Endodermal cell (in vitro differentiated cells): ENCODE measurements around the gene TTC16. TPM values are rescaled to one million over a fixed set of nuclear protein-coding genes. Genes with fewer than 3 reads are reported as not detected.

Experiments used
- DNase-seq: peaks from one replicate; pipeline ENCODE4 v3.0.0-alpha.2; 2017
- H3K27ac ChIP-seq: 2 replicates; pipeline ENCODE4 v1.5.1; 2013; ENCODE audit warnings: mild to moderate bottlenecking, low read depth, low read length, moderate library complexity
- H3K27me3 ChIP-seq: 2 replicates; pipeline ENCODE4 v1.6.1; 2013; ENCODE audit warnings: mild to moderate bottlenecking, low read length, moderate library complexity; ENCODE audit not compliant: insufficient read depth, control insufficient read depth, poor library complexity, severe bottlenecking
- H3K36me3 ChIP-seq: 2 replicates; pipeline ENCODE4 v1.7.0; 2013; ENCODE audit warnings: mild to moderate bottlenecking, low read length, moderate library complexity; ENCODE audit not compliant: control insufficient read depth, insufficient read depth
- H3K4me1 ChIP-seq: one replicate; pipeline ENCODE4 v1.7.0; 2013; ENCODE audit warnings: low read length; ENCODE audit not compliant: control insufficient read depth, insufficient read depth
- H3K4me3 ChIP-seq: 2 replicates; pipeline ENCODE4 v1.5.1; 2013; ENCODE audit warnings: mild to moderate bottlenecking, low read length, moderate library complexity
- H3K9ac ChIP-seq: 2 replicates; pipeline ENCODE4 v1.6.1; 2013; ENCODE audit warnings: mild to moderate bottlenecking, low read length, moderate library complexity; ENCODE audit not compliant: poor library complexity, severe bottlenecking; ENCODE audit errors: extremely low read depth
- H3K9me3 ChIP-seq: 2 replicates; pipeline ENCODE4 v1.6.1; 2013; ENCODE audit warnings: mild to moderate bottlenecking, low read length, moderate library complexity; ENCODE audit not compliant: control insufficient read depth
- H3K27ac Mint-ChIP-seq: 2 replicates; pipeline ENCODE4 v1.8.0; 2020; ENCODE audit warnings: mixed read lengths
- H3K27me3 Mint-ChIP-seq: 2 replicates; pipeline ENCODE4 v1.8.0; 2021; ENCODE audit warnings: mild to moderate bottlenecking, mixed read lengths; ENCODE audit not compliant: insufficient read depth
- H3K36me3 Mint-ChIP-seq: 2 replicates; pipeline ENCODE4 v1.8.0; 2020; ENCODE audit warnings: low read depth, mixed read lengths
- H3K4me1 Mint-ChIP-seq: 2 replicates; pipeline ENCODE4 v1.8.0; 2020; ENCODE audit warnings: mixed read lengths
- H3K4me3 Mint-ChIP-seq: 2 replicates; pipeline ENCODE4 v1.8.0; 2020; ENCODE audit warnings: mild to moderate bottlenecking, moderate library complexity, mixed read lengths
- H3K9me3 Mint-ChIP-seq: 2 replicates; pipeline ENCODE4 v1.8.0; 2020; ENCODE audit warnings: mild to moderate bottlenecking, mixed read lengths
- WGBS, 2 experiments: methylation state at CpG; one replicate each; pipeline versions ENCODE4 v1.1.5 to v1.1.7; 2013; ENCODE audit warnings: missing lambda C conversion rate in 2 of 2, mixed read lengths in 1 of 2; ENCODE audit not compliant: insufficient coverage in 1 of 2, insufficient read length in 1 of 2; 5-methylcytosine and 5-hydroxymethylcytosine counted together
- total RNA-seq, 2 donors: library from RNA; stranded (reverse); fragmentation: NEBNext Ultra II Directional in 1 of 2; extraction: Animal tissue kit (Norgen Biotek cat#: 25700) in 1 of 2; gene quantifications; 2 replicates in 1 of 2; 3 replicates in 1 of 2; pipeline ENCODE4 v1.2.1, GENCODE V29; 2021
- TF ChIP-seq, protein P1 (sequence below): fragments of 200-600 bp; sonication (generic); conservative IDR thresholded peaks from 2 replicates; pipeline ENCODE4 v1.5.0; 2021; ENCODE audit warnings: antibody characterized with exemption, mild to moderate bottlenecking

TTC16 gene
- total RNA-seq, 2 donors from 2014 or later = not detected

DNA sequence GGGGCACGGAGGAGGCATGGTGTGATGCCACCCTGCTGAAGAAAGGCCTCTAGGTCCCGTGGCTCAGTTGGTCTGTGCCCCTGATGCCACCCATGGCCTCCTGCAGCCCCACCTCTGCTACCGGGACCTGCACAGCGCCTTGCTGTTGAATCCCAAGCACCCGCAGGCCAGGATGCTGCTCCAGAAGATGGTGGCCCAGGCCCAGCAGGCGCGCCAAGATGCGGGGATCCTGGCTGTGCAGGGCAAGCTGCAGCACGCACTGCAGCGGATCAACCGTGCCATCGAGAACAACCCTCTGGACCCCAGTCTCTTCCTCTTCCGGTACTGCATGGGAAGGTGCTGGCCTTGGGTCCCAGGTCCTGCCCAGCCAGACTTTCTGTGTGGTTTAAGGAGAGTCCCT lies 7.1 kb downstream of the TTC16 start:
- H3K9me3 Mint-ChIP-seq = no peaks in the 10 kb centered on the region
- no peaks in the 10 kb centered on the region for H3K4me1 Mint-ChIP-seq
- WGBS, 2 experiments = 94 to 96% methylated on average over 10 to 13 of the region's 13 CpGs
- DNase-seq = no peak
- no peaks in the 10 kb centered on the region for H3K27me3 Mint-ChIP-seq
- TF ChIP-seq, protein P1, sequence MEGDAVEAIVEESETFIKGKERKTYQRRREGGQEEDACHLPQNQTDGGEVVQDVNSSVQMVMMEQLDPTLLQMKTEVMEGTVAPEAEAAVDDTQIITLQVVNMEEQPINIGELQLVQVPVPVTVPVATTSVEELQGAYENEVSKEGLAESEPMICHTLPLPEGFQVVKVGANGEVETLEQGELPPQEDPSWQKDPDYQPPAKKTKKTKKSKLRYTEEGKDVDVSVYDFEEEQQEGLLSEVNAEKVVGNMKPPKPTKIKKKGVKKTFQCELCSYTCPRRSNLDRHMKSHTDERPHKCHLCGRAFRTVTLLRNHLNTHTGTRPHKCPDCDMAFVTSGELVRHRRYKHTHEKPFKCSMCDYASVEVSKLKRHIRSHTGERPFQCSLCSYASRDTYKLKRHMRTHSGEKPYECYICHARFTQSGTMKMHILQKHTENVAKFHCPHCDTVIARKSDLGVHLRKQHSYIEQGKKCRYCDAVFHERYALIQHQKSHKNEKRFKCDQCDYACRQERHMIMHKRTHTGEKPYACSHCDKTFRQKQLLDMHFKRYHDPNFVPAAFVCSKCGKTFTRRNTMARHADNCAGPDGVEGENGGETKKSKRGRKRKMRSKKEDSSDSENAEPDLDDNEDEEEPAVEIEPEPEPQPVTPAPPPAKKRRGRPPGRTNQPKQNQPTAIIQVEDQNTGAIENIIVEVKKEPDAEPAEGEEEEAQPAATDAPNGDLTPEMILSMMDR = no peak
- no peaks in the 10 kb centered on the region for H3K36me3 Mint-ChIP-seq
- H3K9me3 ChIP-seq = no peaks in the 10 kb centered on the region
- no peak overlapping the region for H3K4me3 Mint-ChIP-seq
- H3K9ac ChIP-seq = no peak overlapping the region
- H3K4me3 ChIP-seq = no peak overlapping the region
- H3K36me3 ChIP-seq = no peaks in the 10 kb centered on the region
- H3K27ac ChIP-seq = no peak overlapping the region
- H3K4me1 ChIP-seq = no peaks in the 10 kb centered on the region
- no peaks in the 10 kb centered on the region for H3K27me3 ChIP-seq
- H3K27ac Mint-ChIP-seq = no peak overlapping the region

DNA sequence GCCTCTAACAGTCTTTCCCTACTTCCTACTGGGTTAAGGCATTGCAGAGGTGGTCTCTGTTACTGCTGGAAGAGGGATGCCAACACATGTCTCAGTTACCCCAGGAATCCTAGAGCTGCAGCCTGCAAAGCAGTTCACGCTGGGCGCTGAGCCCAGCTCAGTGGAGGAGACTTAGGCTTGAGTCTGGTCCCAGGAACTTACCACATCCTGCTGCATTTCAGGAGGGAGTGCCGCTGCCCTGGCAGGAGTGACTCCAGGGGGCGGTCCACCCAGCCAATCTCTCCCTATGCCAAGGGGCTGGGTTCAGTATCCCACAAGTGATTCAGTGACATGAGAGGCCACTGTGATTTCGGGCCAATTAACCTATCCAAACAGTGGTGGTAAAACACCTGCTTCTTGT lies 7.6 kb downstream of the TTC16 start:
- Histone ChIP-seq H3K27ac (no peak overlapping the region), H3K9ac (no peak overlapping the region), H3K4me3 (no peak overlapping the region), H3K9me3 (no peaks in the 10 kb centered on the region), H3K36me3 (no peaks in the 10 kb centered on the region), H3K27me3 (no peaks in the 10 kb centered on the region), H3K4me1 (no peaks in the 10 kb centered on the region)
- 91 to 93% methylated on average over 4 to 5 of the region's 5 CpGs for WGBS, 2 experiments
- H3K27ac Mint-ChIP-seq = no peak overlapping the region
- H3K27me3 Mint-ChIP-seq = no peaks in the 10 kb centered on the region
- H3K4me3 Mint-ChIP-seq = no peak overlapping the region
- no peaks in the 10 kb centered on the region for H3K36me3 Mint-ChIP-seq
- no peaks in the 10 kb centered on the region for H3K9me3 Mint-ChIP-seq
- TF ChIP-seq, protein P1 = no peak
- H3K4me1 Mint-ChIP-seq = no peaks in the 10 kb centered on the region
- no peak for DNase-seq

DNA sequence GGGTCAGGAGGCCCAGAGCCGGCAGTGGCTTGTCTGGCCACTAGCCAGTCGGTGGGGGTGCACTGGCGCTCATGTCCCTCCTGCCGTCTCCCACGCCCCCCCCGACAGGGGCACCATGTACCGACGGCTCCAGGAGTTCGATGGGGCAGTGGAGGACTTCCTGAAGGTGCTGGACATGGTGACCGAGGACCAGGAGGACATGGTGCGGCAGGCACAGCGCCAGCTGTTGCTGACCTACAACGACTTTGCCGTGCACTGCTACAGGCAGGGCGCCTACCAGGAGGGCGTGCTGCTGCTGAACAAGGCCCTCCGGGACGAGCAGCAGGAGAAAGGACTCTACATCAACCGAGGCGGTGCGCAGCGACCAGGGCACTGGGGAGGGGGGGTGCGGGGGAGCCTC lies 8.1 kb downstream of the TTC16 start:
- Histone ChIP-seq H3K27ac (no peak overlapping the region), H3K4me3 (no peak overlapping the region), H3K36me3 (no peaks in the 10 kb centered on the region), H3K9ac (no peak overlapping the region), H3K9me3 (no peaks in the 10 kb centered on the region), H3K4me1 (no peaks in the 10 kb centered on the region), H3K27me3 (no peaks in the 10 kb centered on the region)
- TF ChIP-seq, protein P1 = no peak
- Mint-ChIP-seq H3K27me3 (no peaks in the 10 kb centered on the region), H3K9me3 (no peaks in the 10 kb centered on the region), H3K4me1 (no peaks in the 10 kb centered on the region), H3K27ac (no peak overlapping the region), H3K36me3 (no peaks in the 10 kb centered on the region), H3K4me3 (no peak overlapping the region)
- WGBS, 2 experiments = 84 to 87% methylated on average over 12 to 23 of the region's 23 CpGs
- DNase-seq = peak; percentile 64
